Activated CD8-positive, alpha-beta memory T cell treated with anti-CD3 and anti-CD28 coated beads for 4 hours (primary cell): ENCODE results near the gene GARNL3.

ENCODE experiments used
- DNase-seq, 2 donors: peaks; one replicate each; pipeline ENCODE4 v3.0.0-alpha.2; 2020; ENCODE audit warnings: low read depth in 2 of 2

GARNL3 gene, protein sequence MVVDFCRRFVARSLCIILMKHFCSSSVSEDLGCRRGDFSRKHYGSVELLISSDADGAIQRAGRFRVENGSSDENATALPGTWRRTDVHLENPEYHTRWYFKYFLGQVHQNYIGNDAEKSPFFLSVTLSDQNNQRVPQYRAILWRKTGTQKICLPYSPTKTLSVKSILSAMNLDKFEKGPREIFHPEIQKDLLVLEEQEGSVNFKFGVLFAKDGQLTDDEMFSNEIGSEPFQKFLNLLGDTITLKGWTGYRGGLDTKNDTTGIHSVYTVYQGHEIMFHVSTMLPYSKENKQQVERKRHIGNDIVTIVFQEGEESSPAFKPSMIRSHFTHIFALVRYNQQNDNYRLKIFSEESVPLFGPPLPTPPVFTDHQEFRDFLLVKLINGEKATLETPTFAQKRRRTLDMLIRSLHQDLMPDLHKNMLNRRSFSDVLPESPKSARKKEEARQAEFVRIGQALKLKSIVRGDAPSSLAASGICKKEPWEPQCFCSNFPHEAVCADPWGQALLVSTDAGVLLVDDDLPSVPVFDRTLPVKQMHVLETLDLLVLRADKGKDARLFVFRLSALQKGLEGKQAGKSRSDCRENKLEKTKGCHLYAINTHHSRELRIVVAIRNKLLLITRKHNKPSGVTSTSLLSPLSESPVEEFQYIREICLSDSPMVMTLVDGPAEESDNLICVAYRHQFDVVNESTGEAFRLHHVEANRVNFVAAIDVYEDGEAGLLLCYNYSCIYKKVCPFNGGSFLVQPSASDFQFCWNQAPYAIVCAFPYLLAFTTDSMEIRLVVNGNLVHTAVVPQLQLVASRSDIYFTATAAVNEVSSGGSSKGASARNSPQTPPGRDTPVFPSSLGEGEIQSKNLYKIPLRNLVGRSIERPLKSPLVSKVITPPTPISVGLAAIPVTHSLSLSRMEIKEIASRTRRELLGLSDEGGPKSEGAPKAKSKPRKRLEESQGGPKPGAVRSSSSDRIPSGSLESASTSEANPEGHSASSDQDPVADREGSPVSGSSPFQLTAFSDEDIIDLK

DNA sequence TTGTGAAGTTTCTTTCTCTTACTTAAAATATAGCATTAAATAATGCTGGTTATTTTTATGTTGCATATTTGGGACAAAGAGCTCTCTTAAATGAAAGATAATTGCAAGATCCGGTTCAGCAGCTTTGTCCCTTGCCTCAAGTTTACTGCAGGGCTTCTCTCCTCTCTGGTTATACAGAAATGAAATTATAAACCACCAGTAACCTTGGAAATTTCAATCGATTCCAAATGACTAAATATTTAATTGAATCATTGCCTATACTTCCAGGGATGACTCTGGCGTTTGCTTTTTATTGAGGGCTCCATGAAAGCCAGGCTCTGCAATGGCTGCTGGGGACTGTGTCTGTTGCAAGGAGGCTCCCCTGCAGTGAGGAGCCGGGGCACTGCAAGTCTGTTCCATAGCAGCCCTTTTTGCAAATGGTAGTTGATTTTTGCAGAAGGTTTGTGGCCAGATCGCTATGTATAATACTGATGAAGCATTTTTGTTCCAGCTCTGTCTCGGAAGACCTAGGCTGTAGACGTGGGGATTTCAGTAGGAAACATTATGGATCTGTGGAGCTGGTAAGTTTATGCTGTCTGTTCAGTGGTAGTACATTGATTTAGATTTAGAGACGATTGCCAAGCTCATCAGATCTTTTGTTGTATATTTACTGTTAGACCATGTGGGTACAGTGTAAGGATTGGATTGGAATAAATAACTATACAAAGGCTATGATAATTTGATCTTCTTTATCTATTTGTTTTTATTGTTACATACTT lies at the start of gene GARNL3:
GARNL3 (plus strand) TSS at position 313 of the 758 bp plus-strand sequence; CDS start at position 417, 104 bp downstream.
- DNase-seq, result no peak

DNA sequence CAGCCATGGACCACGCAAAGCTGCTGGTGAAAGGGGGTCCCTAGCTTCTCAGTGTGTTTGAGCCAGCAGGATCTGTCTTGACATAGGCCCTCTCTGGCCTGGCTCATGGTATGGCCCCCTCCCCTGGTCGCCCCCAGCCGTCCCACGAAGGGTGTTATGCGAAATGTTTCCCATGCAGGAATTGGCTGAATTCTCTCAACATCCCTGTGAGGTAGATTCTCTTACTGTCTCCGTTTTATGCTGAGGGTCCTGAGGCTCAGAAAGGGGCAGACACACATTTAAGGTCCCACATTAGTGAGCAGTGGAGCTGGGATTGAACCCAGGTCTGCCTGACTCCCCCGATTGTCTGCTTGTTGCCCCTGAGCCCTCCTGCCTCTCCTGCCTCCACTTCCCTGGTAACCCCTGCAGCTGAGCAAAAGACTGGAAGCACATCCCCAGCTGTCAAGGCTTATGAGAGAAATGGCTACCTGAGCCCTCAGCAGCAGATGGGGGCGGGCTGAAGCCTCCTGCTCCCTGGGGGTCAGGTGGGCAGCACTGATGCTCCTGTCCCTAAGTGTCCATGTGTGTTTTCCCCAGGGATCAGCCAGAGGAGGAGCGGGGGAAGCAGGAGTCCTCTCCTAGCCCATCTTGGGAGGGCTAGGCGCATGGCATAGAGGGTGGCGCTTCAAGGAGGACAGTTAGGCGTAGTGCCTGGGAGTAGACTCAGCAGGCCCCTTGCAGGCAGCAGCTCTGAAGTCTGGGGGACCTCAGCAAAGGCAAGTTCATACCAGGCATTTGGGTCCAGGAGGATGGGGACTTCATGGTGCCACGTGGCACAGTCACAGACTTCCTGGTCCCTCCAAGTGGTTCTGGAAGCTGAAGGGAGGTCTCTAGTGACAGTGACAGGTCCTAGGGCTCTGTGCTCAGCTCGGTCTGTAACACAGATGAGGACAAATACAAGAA lies 49.0 kb upstream of the GARNL3 start:
- DNase-seq, result no peak

DNA sequence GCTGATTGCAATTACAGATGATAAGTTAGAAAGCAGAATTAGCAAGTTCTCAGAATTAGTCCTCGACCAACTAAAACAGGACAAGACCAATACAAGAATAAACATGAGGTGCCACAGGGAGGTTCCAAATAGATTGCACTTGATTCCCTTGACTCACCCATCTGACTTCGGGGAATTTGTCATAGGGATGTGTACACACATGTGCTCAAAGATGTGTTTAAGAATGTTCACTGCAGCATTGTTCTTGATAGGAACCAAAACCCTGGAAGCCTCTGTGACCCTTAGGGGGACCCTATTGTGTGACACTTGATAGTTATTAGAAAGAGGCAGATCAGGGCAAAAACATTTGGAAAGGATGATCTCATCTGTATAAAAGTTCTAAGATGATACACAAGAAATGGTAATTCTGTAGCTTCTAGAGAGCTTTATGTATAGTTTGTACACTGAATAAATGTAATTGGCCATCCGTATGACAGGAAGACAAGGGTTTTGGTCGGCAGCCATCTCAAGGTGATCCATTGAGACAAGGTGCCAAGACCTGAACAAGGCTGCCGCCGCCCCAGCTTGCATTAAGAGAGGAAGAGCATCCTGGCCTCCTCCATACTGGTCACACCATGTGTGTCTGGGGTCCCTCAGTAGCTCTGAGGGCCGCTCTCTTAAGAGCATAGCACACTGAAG lies 48.2 kb upstream of the GARNL3 start:
- no peak for DNase-seq

DNA sequence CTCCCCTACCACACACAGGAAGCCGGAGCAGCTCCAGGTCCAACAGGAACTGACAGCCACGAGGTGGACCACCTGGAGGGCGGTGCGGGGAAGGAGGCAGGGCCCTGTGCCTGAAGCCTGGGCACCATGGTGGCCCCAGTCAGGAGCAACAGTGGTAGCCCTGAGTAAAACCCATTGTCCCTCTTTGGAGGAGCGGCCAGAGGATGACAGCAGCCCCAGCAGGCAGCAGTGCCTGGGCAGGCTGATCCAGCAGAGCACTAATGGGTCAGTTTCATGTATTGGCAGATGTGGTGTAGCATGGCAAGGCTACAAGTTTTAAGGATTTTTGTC lies 47.7 kb upstream of the GARNL3 start:
- no peak for DNase-seq

DNA sequence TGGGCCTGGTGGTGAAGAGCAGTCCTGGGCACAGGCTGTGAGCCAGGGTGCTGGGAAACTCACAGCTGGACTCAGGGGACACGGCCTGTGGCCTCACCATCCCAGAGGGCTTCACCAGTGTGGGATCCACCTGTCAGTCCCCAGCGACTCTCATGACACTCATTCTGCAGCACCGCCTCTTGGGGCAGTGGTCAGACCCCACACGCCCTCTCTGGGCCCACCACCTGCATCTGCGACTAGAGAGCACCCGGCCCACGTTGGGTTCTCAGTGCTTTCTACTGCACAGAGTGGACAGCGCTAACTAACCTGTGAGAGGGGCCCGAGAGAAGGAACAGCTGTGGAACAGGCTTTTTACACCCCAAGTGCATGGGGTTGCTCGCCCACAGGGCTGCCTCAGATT lies 45.8 kb upstream of the GARNL3 start:
- no peak for DNase-seq

DNA sequence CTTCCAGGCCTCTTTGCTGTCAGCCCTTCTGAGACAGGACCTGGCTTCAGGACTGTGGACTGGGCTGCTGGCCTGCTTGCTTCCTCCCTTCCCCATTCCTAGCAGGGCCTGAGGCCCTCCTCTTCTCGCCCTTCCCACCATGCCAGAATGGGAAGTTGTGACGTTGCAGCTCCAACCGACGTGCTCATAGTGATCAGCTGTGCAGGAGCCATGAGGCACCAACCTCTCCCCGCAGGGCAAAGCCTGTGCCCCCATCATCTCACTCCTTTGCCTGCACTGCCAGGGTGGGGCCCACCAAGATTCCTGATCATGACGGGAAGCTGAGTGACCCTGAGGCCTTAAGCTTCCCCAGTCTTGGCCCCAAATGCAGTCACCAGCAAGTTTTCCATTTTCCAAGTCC lies 45.1 kb upstream of the GARNL3 start:
- no peak for DNase-seq

DNA sequence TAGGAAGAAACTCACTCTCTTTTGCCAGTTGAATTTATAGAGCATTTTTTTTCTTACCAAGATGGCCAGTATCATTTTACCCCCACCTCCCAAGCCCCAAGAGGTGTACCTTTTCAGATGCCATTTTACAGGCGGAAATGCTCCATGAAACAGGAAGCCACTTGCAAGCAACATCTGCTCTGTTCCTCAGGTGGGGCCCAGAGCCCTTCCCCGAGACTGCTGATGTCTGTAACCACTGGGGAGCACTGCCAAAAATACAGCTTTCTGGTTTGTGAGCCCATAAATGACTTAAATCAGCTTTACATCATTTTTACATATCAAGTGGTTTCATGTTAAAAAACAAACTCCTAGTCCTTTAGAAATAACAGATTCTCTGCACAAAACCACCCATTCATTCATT lies 42.9 kb upstream of the GARNL3 start:
- no peak for DNase-seq

DNA sequence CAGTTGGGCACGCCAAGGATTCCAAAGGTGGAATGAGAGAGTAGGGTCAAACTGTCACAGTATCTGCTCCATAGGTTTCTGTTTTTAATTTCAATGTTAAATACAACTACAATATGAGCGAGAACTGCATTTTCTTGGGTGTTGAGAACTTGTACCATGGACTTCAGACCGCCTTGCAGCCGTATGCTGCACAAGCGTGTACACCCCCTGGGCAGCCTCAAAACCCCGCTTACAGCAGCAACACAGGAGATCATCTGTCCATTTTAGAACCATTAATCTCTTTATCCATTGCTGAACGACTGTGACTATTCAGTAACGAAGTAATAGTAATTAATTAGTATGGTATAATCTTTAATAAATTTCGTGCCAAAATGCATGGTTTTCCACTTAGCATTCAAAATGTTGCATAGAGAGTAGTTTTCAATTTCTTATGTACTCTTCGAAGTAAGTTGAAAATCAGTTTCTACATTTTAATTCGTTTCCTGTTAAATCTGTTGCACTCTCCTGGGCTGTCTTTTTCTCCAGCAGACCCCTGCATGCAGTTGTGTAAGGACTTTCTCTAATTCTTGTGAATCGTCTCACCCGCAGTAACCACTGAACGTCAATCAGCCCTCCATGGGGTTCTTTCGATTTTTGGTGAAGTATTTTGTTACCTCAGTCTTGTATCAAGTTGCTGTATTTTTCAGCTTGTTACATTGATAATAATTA lies 42.0 kb upstream of the GARNL3 start:
- no peak for DNase-seq

DNA sequence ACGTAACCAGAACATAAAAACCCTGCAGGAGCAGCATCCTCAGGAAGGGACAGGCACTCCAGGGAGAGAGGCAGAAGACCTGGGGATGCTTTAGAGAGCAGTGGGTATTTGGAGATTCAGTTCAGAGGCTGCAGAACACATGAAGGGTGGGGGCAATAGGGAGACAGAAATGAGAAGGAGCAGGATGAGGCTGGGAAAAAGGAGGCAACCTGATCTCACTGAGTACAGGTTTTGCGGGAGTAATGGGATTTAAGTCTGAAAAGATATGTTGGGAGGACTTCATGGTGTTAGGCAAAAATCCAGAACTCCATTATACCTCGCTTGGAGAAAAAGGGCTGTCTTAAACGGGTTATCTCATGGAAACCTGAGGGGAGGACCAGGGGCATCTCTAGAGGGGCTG lies 41.3 kb upstream of the GARNL3 start:
- no peak for DNase-seq

DNA sequence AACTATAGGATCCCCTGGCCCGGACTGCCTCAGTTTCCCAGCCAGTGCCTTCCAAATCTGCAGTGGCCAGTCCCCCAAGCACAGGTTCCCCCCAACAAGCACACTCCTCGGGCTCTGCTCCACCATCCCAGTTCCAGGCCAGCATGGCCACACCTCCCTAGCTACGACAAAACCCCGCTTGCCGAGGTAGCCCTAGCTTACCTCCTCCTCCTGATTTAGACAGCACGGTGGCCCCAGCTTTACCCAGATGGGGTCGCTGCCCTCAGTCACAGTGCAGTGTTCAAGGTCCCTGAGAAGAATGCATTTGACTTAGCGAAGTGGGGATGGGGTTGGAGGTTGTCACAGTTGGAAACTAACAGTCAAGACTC lies 40.8 kb upstream of the GARNL3 start:
- no peak for DNase-seq

DNA sequence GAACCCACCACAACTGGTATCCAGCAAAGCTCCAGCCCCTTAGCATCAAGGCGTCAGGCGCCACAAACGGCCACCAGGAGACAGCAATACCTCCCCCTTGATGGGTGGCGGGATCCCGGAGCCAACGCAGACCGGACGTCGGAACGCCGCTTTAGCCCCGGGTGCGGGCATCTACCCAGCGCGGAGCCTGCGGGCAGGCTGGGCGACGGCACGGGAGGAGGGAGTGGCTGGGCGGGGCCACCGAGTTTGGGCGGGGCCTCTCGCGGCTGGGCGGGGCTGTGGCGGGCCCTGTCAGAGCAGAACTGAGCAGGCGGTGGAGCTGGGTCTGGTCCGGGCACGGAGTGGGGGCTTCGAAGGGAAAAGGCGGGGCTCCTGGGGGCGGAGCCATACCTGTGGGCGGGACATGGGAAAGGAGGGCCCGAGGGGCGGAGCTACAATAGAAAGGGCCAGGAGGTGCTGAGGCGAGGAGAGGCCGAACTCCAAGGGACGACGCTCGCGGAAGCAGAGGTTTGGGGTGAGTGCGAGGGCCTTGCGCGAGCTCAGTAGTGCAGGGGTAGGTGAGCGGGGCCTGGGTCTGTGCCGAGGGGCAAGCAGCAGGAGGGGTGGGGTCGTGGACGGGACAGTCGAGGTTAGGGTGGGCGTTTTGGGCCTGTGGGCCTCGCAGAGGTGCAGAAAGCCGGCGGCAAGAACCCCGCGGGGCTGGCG lies 40.2 kb upstream of the GARNL3 start:
- DNase-seq, result peak; percentile 71 to 73

DNA sequence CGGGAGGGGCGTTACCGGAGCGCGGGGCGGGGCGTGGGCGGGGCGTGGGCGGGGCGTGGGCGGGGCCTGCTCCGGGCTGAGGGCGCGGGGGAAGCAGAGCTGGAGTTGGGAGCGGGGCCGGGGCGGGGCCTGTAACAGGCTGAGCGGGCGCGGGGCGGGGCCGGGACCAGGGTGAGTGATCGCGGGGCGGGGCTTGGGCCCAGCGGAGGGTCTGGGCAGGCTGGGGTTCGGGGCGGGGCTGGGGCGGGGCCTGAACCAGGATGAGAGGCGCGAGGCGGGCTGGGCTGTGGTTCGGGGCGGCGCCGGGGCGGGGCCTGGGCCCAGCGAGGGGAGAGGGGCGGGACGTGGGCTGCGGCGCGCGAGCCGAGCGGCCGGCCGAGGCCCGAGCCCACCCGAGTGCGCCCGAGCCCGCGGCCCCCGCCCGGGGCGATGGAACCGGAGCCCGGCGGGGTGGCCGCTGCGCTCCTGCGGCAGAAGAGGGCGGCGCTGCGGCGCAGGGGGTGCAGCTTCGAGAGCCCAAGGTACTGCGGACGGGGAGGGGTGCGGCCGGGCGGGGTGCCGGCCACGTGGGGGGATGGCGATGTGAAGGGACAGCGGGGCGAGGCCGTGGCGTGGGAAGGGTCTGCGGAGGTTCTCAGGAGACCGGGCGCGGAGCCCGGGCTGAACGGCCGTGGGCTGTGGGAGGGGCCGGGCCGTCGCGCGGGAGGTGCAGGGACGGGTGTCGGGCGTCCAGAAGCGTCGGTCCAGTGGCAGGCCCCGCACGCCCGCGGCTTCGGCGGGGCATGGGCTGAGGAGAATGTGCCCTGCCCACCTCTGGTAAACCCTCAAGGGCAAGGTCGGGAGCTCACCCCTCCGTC lies 39.5 kb upstream of the GARNL3 start:
- DNase-seq, result peak; percentile 84 to 90

DNA sequence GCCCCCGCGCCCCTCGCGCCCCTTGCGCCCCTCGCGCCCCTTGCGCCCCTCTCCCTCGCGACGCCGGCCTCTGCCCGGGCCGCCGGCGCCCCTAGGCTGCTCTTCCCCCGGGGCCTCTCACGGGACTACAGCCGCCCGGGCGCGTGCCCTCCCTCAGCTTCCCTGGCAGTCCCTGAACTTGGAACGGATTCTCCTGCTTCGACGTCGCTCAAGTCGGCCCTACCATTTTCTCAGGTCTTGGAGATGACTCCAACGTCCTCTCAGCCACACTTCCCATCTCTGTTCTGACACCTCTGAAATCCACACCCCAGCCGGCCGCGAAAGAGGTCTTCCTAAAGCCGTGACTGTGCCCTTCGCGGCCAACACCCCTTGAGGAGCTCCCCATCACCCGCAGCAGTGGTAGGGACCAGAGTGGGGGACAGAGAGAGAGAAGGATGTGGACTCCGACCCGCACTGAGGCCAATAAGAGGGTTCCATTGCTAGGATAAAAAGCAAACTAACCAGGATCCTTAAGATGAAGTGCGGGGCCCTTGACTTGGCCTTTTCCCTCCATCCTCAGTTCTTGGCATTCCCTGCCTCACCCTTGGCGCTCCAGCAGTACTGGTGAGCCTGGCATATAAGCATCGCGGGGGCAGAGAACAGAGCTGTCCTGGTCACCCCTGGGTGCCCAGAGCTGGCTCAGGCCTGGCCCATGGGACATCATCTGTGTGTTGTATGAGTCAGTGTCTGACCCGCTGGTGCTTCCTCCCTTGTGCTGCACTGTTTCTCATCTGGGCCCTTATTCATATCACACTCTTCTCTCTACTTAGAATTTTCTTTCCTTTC lies 38.6 kb upstream of the GARNL3 start:
- no peak for DNase-seq

DNA sequence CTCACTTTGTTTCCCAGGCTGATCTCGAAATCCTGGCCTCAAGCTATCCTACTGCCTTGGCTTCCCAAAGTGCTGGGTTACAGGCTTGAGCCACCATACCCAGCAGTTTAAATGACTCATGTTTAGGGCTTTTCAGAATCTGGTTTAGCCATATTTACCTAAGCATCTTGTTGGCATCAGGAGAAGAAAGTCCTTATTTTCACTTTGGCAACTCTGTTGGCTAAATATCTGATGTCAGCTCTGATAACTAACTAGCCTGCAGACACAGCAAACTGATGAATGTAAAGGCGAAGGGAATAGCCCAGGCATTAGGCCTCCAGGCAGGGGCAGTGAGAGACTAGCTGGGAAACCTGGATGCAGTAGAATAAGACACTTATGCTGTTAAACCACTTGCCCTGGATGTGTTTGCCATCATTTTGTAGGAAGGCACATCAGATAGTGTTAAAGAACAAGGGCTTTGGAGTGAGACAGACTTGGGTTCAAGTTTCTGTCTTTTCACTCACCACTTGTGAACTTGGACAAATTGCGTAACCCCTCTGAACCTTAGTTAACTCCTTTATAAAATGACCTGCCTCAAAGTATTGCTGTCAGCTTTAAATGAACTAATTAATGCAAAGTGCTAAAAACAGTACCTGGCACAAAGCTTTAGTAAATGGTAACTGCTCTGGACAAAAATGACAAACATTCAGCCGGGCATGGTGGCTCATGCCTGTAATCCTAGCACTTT lies 34.7 kb upstream of the GARNL3 start:
- DNase-seq, result no peak

DNA sequence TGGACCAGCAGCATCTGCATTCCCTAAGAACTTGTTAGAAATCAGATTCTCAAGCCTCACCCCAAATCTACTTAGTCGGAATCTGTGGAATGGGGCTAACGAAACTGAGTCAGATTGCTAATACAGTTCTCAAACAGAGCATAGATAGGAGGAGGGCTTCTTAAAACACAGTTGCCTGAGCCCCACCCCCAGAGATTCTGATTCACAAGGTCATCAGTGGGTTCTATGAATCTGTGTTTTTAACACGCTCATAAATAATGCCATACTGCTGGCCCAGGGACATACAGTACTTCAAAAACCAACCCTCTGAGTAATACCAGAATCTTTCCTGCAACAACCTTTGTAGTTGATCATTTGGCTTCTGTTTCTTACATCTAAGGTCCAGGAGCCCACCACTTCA lies 32.9 kb upstream of the GARNL3 start:
- DNase-seq, result no peak

DNA sequence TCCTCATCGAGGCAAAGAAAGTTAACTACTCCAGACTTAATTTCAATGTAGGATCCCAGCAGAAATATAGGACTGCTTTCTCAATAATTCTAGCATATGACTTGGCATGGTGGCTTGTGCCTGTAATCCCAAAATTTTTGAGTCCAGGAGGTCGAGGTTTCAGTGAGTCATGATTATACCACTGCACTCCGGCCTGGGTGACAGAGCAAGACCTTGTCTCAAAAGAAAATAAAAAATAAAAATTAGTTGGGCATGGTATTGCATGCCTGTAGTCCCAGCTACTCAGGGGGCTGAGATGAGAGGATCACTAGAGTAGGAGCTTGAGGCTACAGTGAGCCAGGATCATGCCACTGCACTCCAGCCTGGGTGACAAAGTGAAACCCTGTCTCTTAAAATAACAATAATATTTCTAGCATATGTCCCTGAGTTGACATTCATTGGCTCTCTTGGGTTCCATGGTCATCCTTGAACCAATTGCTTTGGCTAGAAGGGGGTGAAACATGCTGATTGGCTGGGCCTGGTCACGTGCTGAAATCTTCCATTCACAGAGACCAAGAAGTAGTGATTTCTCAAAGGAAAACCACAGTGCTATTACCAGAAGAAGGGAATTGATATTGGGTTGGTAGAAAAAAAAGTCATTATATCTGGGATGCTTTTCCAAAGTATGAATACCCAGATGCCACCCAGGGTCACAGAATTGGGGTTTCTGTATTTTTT lies 31.6 kb upstream of the GARNL3 start:
- DNase-seq, result no peak
